ENCODE results near the gene ACACA.

ACACA gene

GRCh38 chr17:37188157-37188556 is 218.5 kb downstream of the ACACA start:
- TF ChIP-seq, protein P1, sequence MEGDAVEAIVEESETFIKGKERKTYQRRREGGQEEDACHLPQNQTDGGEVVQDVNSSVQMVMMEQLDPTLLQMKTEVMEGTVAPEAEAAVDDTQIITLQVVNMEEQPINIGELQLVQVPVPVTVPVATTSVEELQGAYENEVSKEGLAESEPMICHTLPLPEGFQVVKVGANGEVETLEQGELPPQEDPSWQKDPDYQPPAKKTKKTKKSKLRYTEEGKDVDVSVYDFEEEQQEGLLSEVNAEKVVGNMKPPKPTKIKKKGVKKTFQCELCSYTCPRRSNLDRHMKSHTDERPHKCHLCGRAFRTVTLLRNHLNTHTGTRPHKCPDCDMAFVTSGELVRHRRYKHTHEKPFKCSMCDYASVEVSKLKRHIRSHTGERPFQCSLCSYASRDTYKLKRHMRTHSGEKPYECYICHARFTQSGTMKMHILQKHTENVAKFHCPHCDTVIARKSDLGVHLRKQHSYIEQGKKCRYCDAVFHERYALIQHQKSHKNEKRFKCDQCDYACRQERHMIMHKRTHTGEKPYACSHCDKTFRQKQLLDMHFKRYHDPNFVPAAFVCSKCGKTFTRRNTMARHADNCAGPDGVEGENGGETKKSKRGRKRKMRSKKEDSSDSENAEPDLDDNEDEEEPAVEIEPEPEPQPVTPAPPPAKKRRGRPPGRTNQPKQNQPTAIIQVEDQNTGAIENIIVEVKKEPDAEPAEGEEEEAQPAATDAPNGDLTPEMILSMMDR (IDR thresholded peaks at IDR 0.05; ENCODE audit: insufficient read depth, low read depth, low read length, missing control alignments), result no peak
- DNase-seq (ENCODE audit: low read depth), result no peak
- no peak overlapping the region for H3K4me3 ChIP-seq (ENCODE audit: low read depth, low read length)

GRCh38 chr17:37187262-37187661 is 219.4 kb downstream of the ACACA start:
- no peak overlapping the region for H3K4me3 ChIP-seq (ENCODE audit: low read depth, low read length)
- TF ChIP-seq, protein P1 (IDR thresholded peaks at IDR 0.05; ENCODE audit: insufficient read depth, low read depth, low read length, missing control alignments), result no peak
- no peak for DNase-seq (ENCODE audit: low read depth)

GRCh38 chr17:37182786-37183465 is 223.7 kb downstream of the ACACA start:
- no peak for DNase-seq (ENCODE audit: low read depth)
- H3K4me3 ChIP-seq (ENCODE audit: low read depth, low read length), result no peak overlapping the region
- TF ChIP-seq, protein P1 (IDR thresholded peaks at IDR 0.05; ENCODE audit: insufficient read depth, low read depth, low read length, missing control alignments), result no peak

DNA sequence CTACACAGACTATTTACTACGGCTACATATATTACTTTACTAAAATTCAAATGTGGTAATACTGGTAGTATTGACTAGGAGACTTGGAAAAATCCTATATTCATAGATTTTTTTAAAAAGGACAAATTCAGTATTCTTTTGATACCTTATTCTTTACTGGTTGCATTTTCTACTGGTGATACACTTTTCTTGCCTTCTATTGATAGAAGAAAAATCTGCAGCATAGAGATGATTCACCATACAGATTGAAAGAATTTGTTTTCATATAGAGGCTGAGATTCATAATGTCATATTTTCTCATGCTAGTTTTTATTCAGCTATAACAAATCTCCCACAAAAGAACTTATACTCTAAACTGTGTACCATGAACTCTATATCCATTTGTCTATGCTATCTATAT is 226.3 kb downstream of the ACACA start:
- H3K4me3 ChIP-seq (ENCODE audit: low read depth, low read length), result no peak overlapping the region
- TF ChIP-seq, protein P1 (IDR thresholded peaks at IDR 0.05; ENCODE audit: insufficient read depth, low read depth, low read length, missing control alignments), result no peak
- no peak for DNase-seq (ENCODE audit: low read depth)

DNA sequence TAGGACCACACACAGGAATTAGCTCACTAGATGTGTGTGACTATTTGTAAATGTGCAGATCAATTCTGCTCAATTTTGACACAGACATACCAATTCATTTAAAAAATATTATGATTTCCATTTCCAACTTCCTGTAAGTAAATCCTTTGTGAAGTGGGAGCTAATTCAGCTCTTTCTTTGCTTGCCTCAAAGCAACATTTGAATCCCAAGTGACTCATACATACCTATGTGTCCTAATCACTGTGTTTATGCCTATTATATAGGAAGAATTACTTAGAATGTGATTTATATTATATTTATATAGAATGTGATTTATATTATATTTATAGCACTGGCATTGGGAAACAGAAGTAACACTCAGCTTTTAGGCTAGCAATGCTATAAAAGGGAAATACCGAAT is 226.7 kb downstream of the ACACA start:
- TF ChIP-seq, protein P1 (IDR thresholded peaks at IDR 0.05; ENCODE audit: insufficient read depth, low read depth, low read length, missing control alignments), result no peak
- H3K4me3 ChIP-seq (ENCODE audit: low read depth, low read length), result no peak overlapping the region
- DNase-seq (ENCODE audit: low read depth), result no peak

DNA sequence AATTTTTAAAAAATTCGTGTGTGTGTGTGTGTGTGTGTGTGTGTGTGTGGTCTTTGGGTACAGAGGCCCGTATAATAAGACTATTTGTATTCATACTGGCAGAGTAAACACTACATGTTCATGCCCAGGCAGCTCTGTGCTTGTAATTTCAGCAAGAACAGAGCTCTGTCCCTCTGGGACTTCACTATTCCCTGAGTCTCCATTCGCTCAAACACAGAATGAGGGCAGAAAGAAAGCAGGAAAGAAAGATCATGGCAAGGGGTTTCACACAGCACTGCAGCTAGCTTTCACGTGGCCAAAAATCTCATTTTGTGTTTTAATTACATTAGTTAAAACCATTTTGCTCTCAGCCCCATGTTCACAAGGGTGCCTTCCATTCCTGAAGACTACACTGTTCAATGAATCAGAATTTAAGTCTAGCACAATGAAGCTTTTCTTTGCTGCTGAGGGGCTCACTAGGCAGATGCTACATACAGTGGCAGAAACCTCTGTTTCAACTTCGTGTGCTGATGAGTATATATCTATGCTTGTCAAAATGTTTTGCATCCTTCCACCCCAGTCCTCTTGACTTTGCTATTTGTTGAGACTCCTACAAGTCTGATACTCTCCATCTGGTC is 229.3 kb downstream of the ACACA start:
- TF ChIP-seq, protein P1 (IDR thresholded peaks at IDR 0.05; ENCODE audit: insufficient read depth, low read depth, low read length, missing control alignments), result no peak
- no peak for DNase-seq (ENCODE audit: low read depth)
- no peak overlapping the region for H3K4me3 ChIP-seq (ENCODE audit: low read depth, low read length)

DNA sequence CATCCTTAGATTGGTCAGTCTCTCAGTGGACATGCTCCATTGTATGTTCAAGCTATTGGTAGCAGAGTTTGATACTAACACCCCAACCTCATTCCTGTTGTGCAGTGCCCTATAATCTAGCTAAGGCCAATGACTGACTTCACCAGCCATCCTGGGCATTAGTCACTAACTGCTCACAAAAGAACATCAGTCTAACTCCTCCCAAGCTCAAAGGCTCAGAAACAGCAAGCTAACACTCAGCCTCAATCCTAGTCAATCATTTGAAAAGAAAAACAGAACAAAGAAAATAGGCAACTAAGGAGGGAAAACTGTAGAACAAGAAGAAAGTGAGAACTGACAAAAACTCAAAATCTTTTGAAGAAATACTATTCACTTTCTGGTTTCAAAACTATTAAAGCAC is 229.9 kb downstream of the ACACA start:
- DNase-seq (ENCODE audit: low read depth), result no peak
- TF ChIP-seq, protein P1 (IDR thresholded peaks at IDR 0.05; ENCODE audit: insufficient read depth, low read depth, low read length, missing control alignments), result no peak
- no peak overlapping the region for H3K4me3 ChIP-seq (ENCODE audit: low read depth, low read length)
